HepG2 (cell line): ENCODE data around the gene CDK7. TPM values are rescaled to one million over a fixed set of nuclear protein-coding genes. Genes with fewer than 3 reads are reported as not detected.

ENCODE experiments used
- ATAC-seq: fragments of 200-7000 bp; cut with Tn5 transposase; 3 replicates; pipeline ENCODE4 v1.9.1; 2020; ENCODE audit warnings: mild to moderate bottlenecking, moderate library complexity
- BruUV-seq: library from RNA; stranded (reverse); fragments of 400-500 nt; replicated peaks from 2 replicates; lab custom pipeline; 2021; lab: Mats Ljungman, UMichigan
- CTCF ChIA-PET: fragments of 300-600 bp; formaldehyde crosslinking; extraction: SDS; loops from one replicate; lab custom pipeline; 2021; ENCODE audit warnings: low total read pairs, inconsistent platforms, low intra/inter-chr PET ratio; lab: Yijun Ruan, JAX
- POLR2A ChIA-PET: fragments of 350-600 bp; sonication (Branson Sonifier 250); formaldehyde crosslinking; loops from one replicate; lab custom pipeline; 2020; ENCODE audit warnings: antibody characterized with exemption, inconsistent platforms; lab: Yijun Ruan, JAX
- DNase-seq: peaks from one replicate; pipeline ENCODE4 v3.0.0-alpha.2; 2015; ENCODE audit warnings: low spot score
- FAIRE-seq: peaks from 3 replicates; lab custom pipeline; 2011; peaks lifted over from hg19 to GRCh38; lab: Jason Lieb, UNC
- H2AFZ ChIP-seq: one replicate; pipeline ENCODE4 v1.6.1; 2011; ENCODE audit warnings: low read length, inconsistent platforms
- H3K27ac ChIP-seq: fragments of 300-600 bp; 3 replicates; pipeline ENCODE4 v1.8.0; 2011; ENCODE audit warnings: mixed run types, mild to moderate bottlenecking, mixed read lengths, low read length, inconsistent platforms; ENCODE audit not compliant: insufficient read depth; ENCODE audit errors: extremely low read length
- H3K27me3 ChIP-seq, 2 experiments: fragments of 200-600 bp in 1 of 2; 2 replicates in 1 of 2; 3 replicates in 1 of 2; pipeline versions ENCODE4 v1.6.0 to v1.8.0; 2011; ENCODE audit warnings: low read length in 2 of 2, mild to moderate bottlenecking in 2 of 2, moderate library complexity in 2 of 2, inconsistent platforms in 1 of 2; ENCODE audit not compliant: insufficient read depth in 2 of 2, control insufficient read depth in 1 of 2
- H3K36me3 ChIP-seq, 2 experiments: fragments of 200-600 bp in 1 of 2; replicated peaks in 1 of 2; 2 replicates in 1 of 2; 3 replicates in 1 of 2; pipeline versions ENCODE4 v1.5.1 to v1.8.0; 2011; ENCODE audit warnings: low read length in 2 of 2, inconsistent platforms in 1 of 2; ENCODE audit not compliant: insufficient read depth in 2 of 2, control insufficient read depth in 1 of 2
- H3K4me1 ChIP-seq: 2 replicates; pipeline ENCODE4 v1.5.1; 2012; ENCODE audit warnings: low read length, inconsistent platforms; ENCODE audit not compliant: insufficient read depth
- H3K4me2 ChIP-seq: 2 replicates; pipeline ENCODE4 v1.6.0; 2011; ENCODE audit warnings: low read depth, low read length, inconsistent platforms
- H3K4me3 ChIP-seq, 3 experiments: fragments of 200-600 bp in 1 of 3; sonication (generic), shearing (Covaris generic) in 1 of 3; replicated peaks in 1 of 3; 2 replicates each; pipeline ENCODE4 v1.5.1; 2011 to 2016; ENCODE audit warnings: low read length in 3 of 3, inconsistent platforms in 2 of 3, low read depth in 2 of 3, mild to moderate bottlenecking in 2 of 3, control low read depth in 1 of 3, mixed read lengths in 1 of 3; ENCODE audit not compliant: insufficient read depth in 1 of 3
- H3K79me2 ChIP-seq: one replicate; pipeline ENCODE4 v1.6.1; 2011; ENCODE audit warnings: low read length, inconsistent platforms; ENCODE audit not compliant: insufficient read depth
- H3K9ac ChIP-seq: 2 replicates; pipeline ENCODE4 v1.6.0; 2011; ENCODE audit warnings: mild to moderate bottlenecking, low read depth, low read length, inconsistent platforms; ENCODE audit not compliant: insufficient read depth
- H3K9me3 ChIP-seq: 2 replicates; pipeline ENCODE4 v1.5.1; 2012; ENCODE audit warnings: mild to moderate bottlenecking, low read length
- H4K20me1 ChIP-seq: 2 replicates; pipeline ENCODE4 v1.6.0; 2011; ENCODE audit warnings: inconsistent platforms, mild to moderate bottlenecking, low read length, moderate library complexity; ENCODE audit not compliant: insufficient read depth
- BHLHE40 ChIP-seq: IDR thresholded peaks from 2 replicates; pipeline ENCODE4 v1.6.1; 2011; ENCODE audit warnings: low read length, improper control_type of control experiment
- PRMT3 ChIP-seq: sonication (generic); formaldehyde crosslinking; IDR thresholded peaks from 2 replicates; pipeline ENCODE4 v1.8.1; 2022; ENCODE audit warnings: low read depth, mild to moderate bottlenecking, moderate library complexity, missing genetic modification reagents, borderline replicate concordance
- ZNF44 ChIP-seq: sonication (generic); formaldehyde crosslinking; IDR thresholded peaks from 2 replicates; pipeline ENCODE4 v1.5.1; 2020; ENCODE audit warnings: mild to moderate bottlenecking, missing genetic modification reagents
- WGBS: methylation state at CpG from one replicate; pipeline ENCODE4 v1.1.6; 2017; ENCODE audit warnings: low lambda C conversion rate; 5-methylcytosine and 5-hydroxymethylcytosine counted together
- in situ Hi-C: cut with HindIII; loops from 2 replicates; pipeline ENCODE4 v1.10.0; 2017; ENCODE audit warnings: low pct_unique_long_range_greater_than_20kb; ENCODE audit not compliant: extremely low pct_ligation_motif_present
- intact Hi-C: fragments of 100-400 bp; cut with micrococcal nuclease; formaldehyde crosslinking; loops from one replicate; pipeline ENCODE4 v1.10.0; 2022; ENCODE audit not compliant: unreplicated experiment
- polyA plus RNA-seq, 8 experiments: library from polyadenylated mRNA; depleted of rRNA in 3 of 8; stranded (reverse) in 7 of 8; unstranded in 1 of 8; fragments of >200 nt; fragmentation: Illumina TruSeq in 4 of 8; extraction: Trizol in 4 of 8; gene quantifications; 2 replicates each; pipeline versions ENCODE4 v1.2.1 to v1.2.3, GENCODE V29; 2011 to 2016; ENCODE audit warnings: low read depth in 4 of 8, missing spikeins in 1 of 8, mixed read lengths in 1 of 8; ENCODE audit not compliant: insufficient read depth in 1 of 8
- total RNA-seq, 5 experiments: library from RNA; depleted of rRNA; stranded (reverse); fragments of >200 nt; fragmentation: Illumina TruSeq; extraction: Trizol; gene quantifications; 2 replicates each; pipeline ENCODE4 v1.2.3, GENCODE V29; 2016; ENCODE audit warnings: low read depth in 1 of 5
- TF ChIP-seq, protein P1 (sequence below): sonication (generic); formaldehyde crosslinking; IDR thresholded peaks from 2 replicates; pipeline ENCODE4 v1.4.0; 2020; ENCODE audit warnings: missing genetic modification reagents, borderline replicate concordance
- TF ChIP-seq, protein P2 (sequence below): sonication (generic); formaldehyde crosslinking; IDR thresholded peaks from 2 replicates; pipeline ENCODE4 v1.5.0; 2020; ENCODE audit warnings: missing genetic modification reagents
- TF ChIP-seq, protein P3 (sequence below): sonication (generic); formaldehyde crosslinking; IDR thresholded peaks from 2 replicates; pipeline ENCODE4 v1.4.0; 2020; ENCODE audit warnings: mild to moderate bottlenecking, missing genetic modification reagents

CDK7 gene
- total and polyA plus RNA-seq, 2 of the 13 experiments (the other 11 are each of a cell fraction or from before 2014, with no cell fraction given) = 41.2 to 54.9 TPM

DNA sequence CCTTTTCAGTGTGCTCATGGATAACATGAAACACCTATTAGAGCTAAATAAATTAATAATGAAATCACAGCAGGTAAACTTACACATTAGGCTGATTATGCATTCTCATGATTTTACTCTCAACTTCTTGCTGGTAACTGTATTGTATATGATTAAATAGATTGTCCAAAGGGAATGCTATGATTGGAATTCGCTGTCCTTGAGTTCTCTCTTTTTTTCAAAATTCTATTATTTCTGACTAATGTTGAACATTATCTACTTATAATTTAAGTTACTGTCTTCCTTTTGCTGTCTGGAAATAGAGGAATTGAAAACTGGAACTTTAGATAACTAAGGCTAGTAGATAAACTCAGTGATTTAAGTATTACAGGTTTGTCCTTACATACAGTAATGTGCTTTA lies 32.2 kb upstream of the CDK7 start:
- ChIA-PET POLR2A (interaction anchor here (0.7 kb wide), 1 partner anchor 20 kb away, joined by 3 read pairs; no protein-coding TSS in a partner anchor), CTCF (no interaction called here)
- intact Hi-C loops (no loop called here), in situ Hi-C loops (no loop called here)
- WGBS = 95% methylated on average over 1 of the region's 1 CpG
- no peak overlapping the region for H3K4me3 ChIP-seq
- H3K4me2 ChIP-seq = no peak overlapping the region
- ATAC-seq (no peak), FAIRE-seq (no peak), DNase-seq (no peak)
- H3K27me3 ChIP-seq = no peaks in the 10 kb centered on the region
- no peaks in the 10 kb centered on the region for H3K9me3 ChIP-seq
- H4K20me1 ChIP-seq = no peaks in the 10 kb centered on the region
- BruUV-seq = no TSS peak
- H3K79me2 ChIP-seq = no peaks in the 10 kb centered on the region
- peaks cover 2 to 21% of the 10 kb centered on the region in 2 experiments; a peak in 3 of 5 replicates for H3K36me3 ChIP-seq
- no peak overlapping the region for H2AFZ ChIP-seq
- H3K4me1 ChIP-seq = peaks cover 8% of the 10 kb centered on the region
- H3K27ac ChIP-seq = no peak overlapping the region
- H3K9ac ChIP-seq = no peak overlapping the region
- TF ChIP-seq, protein P1, sequence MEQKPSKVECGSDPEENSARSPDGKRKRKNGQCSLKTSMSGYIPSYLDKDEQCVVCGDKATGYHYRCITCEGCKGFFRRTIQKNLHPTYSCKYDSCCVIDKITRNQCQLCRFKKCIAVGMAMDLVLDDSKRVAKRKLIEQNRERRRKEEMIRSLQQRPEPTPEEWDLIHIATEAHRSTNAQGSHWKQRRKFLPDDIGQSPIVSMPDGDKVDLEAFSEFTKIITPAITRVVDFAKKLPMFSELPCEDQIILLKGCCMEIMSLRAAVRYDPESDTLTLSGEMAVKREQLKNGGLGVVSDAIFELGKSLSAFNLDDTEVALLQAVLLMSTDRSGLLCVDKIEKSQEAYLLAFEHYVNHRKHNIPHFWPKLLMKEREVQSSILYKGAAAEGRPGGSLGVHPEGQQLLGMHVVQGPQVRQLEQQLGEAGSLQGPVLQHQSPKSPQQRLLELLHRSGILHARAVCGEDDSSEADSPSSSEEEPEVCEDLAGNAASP (CRISPR knock-in tag) = no peak
- no peak for TF ChIP-seq PRMT3 (CRISPR knock-in tag)
- TF ChIP-seq BHLHE40 = no peak
- TF ChIP-seq, protein P2, sequence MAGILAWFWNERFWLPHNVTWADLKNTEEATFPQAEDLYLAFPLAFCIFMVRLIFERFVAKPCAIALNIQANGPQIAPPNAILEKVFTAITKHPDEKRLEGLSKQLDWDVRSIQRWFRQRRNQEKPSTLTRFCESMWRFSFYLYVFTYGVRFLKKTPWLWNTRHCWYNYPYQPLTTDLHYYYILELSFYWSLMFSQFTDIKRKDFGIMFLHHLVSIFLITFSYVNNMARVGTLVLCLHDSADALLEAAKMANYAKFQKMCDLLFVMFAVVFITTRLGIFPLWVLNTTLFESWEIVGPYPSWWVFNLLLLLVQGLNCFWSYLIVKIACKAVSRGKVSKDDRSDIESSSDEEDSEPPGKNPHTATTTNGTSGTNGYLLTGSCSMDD = no peak
- TF ChIP-seq, protein P3, sequence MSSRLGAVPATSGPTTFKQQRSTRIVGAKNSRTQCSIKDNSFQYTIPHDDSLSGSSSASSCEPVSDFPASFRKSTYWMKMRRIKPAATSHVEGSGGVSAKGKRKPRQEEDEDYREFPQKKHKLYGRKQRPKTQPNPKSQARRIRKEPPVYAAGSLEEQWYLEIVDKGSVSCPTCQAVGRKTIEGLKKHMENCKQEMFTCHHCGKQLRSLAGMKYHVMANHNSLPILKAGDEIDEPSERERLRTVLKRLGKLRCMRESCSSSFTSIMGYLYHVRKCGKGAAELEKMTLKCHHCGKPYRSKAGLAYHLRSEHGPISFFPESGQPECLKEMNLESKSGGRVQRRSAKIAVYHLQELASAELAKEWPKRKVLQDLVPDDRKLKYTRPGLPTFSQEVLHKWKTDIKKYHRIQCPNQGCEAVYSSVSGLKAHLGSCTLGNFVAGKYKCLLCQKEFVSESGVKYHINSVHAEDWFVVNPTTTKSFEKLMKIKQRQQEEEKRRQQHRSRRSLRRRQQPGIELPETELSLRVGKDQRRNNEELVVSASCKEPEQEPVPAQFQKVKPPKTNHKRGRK (CRISPR knock-in tag) = no peak
- TF ChIP-seq ZNF44 (CRISPR knock-in tag) = no peak
